GM18520 (cell line): ENCODE results near the gene RRP36.
"Not testable (repeated sequence)": the region's sequence is repeated elsewhere in the genome, so short reads cannot be mapped to it uniquely, and the experiment has no call there.

Experiments
- ATAC-seq: cut with Tn5 transposase; IDR thresholded peaks from one replicate; pipeline ENCODE4 v1.9.1; 2021; ENCODE audit not compliant: unreplicated experiment

RRP36 gene, protein sequence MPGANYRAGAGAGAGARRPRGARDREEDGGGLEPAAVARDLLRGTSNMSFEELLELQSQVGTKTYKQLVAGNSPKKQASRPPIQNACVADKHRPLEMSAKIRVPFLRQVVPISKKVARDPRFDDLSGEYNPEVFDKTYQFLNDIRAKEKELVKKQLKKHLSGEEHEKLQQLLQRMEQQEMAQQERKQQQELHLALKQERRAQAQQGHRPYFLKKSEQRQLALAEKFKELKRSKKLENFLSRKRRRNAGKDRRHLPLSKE

DNA sequence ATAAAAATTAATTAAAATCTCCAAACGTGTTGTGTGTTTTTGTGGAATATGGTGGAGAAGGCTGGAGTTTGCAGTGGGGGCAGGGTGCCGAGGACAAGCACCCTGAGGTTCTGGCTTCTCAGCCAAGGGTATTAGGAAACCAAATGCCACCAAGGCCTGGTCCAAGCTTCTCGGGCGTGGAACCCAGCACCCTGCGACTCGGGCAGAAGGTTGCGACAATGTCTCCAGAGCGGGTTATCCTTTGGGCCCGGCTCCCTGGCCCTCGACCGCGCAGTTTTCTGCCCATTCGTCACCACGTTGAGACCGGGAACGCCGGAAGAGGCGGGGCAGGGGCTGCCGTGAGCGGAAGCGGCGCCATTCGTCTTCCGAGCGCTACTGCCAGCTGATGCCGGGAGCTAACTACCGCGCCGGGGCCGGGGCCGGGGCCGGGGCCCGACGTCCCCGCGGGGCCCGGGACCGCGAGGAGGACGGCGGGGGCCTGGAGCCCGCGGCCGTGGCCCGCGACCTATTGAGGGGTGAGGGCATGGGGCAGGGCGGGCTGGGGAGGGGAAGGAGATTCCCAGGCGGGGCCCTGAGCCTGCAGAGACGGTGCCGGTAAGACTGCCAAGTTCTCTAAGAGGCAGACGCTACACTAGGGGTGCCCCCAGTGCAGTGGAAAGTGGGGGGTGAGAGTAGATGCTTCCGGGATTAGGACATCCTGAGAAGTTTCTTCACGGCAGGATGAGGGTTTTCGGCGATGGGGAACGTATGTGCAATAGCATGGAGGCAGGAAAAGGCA lies at the start of gene RRP36:
Gene RRP36, plus strand, starts transcription at position 354 of the 778 bp plus-strand sequence. Its CDS starts 32 bp downstream, at position 386.
- no peak for ATAC-seq

DNA sequence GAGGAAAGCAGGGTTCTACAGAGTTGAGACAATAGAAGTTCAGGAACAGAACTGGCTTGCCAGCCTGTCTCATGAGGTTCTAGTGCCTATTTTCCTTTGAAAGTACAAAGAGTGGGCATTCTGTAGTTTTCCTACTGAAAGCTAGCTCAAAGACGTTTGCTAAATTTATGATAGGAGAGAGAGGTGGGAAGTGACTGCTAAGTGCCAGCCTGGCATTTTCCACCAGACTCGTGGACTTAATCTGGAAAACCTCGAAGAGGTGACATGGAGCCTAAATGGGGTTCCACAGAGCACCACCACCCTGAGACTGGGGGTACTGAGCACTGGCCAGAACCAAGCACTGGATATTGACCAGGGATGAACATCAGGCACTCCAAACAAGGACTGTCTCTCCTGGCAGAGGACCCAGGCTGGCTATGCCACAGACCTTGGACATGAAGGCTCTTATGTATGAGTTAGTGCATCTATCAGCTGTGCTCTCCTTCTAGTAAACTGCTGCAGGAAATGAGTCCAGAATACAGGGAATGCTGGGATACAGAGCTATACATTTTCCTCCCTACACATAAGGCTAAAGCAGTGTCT lies 49.6 kb upstream of the RRP36 start:
- ATAC-seq = no peak

DNA sequence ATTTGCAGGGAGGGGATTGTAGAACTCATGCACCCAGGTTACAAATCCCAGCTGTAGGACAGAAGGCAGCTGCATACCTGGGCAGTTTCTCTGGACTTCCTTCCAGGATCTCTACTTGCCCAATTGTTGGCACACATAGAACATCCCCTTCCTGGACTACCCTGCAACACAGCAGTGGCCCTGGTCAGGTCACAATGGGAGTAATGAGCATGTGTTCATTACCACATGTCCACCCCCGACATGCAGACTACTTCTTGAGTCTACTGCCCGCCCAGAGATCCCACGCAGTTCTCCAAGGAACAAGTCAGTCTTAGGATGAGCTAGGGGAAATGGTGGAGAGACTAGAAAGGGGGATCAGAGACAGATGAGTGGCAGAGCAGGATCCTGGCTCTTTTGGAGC lies 47.5 kb upstream of the RRP36 start:
- no peak for ATAC-seq

DNA sequence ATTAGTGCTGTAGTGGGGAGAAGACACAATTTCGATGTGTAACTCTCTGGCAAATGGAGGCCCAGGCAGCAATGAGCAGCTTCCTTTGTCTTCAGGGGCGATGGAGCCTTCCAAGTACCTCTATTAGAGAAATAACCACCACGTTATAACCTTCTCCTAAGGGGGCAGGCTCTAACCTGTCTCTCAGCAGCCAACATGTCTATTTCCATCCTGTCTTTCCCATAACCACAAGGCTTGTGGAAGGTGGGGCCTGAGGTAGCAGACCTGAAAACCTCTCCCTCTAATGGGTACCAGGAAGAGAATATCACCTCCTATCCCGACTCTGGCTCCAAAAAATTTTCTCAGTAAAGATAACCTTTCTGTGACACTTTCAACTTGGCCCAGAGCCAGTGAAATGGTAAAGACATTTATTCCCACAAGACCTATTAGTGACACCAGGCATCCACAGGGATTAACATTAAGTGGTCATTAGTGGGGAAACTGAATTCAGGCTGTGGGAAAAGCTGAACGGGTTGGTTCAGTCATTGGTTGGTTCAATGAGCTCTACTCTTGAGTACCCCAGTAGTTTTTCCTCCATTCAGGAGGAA lies 46.4 kb upstream of the RRP36 start:
- no peak for ATAC-seq

DNA sequence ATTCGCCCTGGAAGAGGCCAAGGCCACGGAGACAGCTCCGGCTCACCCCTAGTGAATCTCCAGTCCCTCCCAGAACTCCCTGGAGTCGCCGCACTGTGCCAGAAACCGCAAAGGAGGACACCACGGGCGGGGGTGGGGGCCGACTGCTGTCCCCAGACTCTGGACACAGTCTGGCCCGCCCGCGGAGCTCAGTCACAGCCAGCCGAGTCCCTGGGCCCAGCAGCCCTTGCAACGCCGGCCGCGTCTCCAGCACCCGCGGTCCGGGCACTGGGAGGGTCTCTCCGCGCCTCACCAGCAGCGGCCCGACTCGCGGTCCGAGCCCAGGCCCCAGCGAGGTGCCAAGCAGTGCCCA lies 43.0 kb upstream of the RRP36 start:
- ATAC-seq = no peak

DNA sequence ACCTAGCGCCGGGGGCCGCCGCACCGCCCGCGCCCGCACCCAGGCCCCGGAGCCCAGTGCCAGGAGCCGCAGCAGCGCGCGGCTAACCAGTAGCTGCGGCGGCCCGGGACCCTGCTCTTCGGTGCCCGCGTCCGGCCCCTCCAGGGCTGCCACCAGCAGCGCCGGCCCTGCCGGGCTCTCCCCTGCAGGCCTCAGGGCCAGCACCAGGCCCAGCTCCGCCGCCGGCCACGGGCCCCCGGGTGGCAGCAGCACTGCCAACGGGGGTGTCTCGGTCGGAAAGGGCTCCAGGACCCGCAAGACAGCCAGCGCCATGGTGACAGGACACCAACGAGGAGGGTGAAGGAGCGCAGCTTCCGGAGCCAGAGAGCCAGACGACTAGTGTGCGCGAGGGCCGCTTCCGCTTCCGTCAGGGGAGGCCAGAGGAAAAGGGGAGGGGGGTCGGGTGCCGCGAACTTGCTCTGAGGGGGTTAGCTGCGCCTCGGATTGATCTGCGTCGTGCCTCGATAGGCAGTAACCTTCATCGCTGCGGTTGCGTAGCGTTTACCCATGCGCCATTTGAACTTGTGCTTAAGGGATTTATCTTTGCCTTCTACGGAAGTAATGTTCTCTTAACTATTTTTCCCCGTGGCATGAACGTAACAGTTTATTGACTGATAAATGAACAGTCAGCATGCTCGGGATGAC lies 42.4 kb upstream of the RRP36 start, which contains the start of gene PEX6:
Gene PEX6, minus strand, starts transcription at position 343 of the 684 bp plus-strand sequence. Its CDS starts 31 bp downstream, at position 312.
- ATAC-seq = peak; percentile 69

DNA sequence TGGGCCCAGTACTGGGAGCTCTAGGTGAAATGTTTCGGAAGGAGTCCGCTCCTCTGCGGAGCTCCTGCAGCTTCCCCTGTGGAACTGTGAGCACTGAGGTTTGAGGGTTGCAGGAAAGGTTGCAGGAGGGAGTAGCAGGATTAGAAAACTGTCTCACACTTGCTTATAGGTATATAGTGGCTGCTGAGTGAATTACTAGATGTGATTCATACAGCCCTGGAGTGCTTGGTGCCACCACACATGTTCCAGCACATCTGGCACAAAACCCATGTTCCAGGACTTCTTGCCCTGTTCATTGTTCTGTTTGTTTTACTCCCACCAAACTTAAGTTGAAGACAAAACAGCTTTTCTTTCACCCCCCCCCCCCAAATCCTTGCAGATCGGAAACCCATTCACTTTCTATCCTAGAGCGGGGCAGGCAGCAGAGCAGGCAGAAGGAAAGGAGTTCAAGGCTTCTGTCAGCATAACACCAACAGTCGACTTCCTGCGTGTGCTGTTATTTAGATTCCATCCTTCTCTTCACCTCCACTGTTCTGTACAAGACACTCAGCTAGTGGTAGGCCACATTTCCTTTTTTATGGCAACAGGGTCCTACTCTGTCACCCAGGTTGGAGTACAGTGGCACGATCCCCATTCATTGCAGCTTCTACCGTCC lies 41.8 kb upstream of the RRP36 start:
- no peak for ATAC-seq

DNA sequence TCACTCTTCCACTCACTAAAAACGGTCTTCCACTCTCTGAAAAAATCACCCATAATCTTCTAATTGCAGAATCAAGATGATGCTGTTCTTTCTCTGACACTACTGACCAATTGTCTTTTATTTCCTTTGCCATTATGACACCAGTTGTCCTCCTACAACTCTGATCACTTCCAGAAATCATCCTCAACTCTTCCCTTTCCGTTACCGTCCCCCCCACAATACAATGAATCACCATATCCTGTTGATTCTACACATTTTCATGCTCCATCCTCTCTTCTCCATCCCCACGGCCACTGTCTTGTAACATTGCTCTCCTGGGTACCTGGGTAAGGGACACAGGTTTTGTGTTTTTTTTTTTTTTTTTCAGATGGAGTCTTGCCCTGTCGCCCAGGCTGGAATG lies 39.6 kb upstream of the RRP36 start:
- no peak for ATAC-seq

DNA sequence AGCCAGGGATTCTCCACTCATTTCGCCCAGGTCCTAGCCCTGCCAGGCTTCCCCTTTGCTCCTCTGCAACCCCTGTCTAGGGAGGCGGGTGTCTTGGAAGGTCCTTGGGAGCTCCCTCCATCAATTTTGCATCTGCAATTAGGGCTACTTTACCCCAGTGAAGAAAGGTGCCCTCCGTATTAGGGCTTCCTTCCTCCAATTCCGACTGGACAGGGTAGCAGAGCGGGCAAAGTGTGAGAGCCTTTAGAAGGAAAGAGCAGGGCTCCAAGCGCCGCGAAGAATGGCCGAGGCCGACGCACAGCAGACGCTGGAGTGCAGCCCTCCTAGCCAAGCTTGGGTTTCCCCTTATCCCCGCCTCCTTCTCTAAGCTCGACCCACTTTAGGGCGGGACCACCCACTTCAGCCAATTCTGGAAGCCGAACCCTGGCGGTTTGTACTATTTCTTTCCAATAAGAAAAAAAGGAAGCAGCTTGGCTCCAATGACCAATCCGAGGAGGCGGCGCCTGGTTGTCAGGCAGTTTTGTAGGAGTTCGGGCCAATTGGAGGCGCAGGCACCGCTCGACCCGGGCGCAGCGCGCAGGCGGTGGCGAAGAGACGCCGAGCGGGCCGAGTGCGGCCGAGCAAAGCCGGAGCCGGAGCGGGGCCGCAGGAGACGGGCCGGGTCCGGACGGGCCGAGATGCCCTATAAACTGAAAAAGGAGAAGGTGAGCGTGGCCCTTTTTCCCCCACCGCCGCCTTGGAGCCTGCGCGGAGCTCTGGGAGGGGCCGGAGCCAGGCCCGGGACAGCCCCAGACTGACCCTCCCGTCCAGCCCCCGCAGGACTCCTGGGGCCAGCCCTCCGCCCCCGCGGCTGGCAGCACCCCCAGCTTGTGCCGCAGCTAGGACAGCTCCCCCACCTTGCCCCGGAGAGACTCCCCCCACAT lies 37.2 kb upstream of the RRP36 start, which contains the start of gene PPP2R5D:
Gene PPP2R5D, plus strand, starts transcription at position 570 of the 923 bp plus-strand sequence. Its CDS starts 108 bp downstream, at position 678.
- peak; percentile 93 for ATAC-seq

DNA sequence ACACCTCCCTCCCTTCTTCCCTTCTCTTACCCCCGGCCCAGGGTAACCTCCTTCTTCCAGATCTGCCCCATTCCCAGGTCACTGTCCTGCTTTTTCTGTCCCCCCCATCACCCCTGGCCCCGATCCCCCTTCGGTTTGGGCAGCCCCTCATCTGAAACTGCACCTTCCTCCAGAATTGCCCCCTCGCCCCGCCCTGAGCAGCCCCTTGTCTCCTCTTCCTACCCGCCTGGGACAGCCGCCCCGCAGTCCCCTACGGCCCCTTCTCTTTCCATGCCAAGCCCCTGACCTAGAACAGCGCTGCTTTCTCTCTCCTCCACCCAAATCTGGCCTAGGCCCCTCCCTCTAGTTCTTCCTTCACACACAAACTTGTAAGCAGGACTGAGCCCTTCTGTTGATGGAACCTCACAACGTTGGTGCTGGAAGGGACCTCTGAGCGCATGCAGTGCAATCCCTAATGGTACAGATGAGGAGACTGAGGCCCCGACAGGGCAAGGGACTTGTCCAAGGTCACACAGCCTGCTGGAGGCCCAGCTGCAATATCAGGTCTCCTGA lies 36.4 kb upstream of the RRP36 start:
- no peak for ATAC-seq

DNA sequence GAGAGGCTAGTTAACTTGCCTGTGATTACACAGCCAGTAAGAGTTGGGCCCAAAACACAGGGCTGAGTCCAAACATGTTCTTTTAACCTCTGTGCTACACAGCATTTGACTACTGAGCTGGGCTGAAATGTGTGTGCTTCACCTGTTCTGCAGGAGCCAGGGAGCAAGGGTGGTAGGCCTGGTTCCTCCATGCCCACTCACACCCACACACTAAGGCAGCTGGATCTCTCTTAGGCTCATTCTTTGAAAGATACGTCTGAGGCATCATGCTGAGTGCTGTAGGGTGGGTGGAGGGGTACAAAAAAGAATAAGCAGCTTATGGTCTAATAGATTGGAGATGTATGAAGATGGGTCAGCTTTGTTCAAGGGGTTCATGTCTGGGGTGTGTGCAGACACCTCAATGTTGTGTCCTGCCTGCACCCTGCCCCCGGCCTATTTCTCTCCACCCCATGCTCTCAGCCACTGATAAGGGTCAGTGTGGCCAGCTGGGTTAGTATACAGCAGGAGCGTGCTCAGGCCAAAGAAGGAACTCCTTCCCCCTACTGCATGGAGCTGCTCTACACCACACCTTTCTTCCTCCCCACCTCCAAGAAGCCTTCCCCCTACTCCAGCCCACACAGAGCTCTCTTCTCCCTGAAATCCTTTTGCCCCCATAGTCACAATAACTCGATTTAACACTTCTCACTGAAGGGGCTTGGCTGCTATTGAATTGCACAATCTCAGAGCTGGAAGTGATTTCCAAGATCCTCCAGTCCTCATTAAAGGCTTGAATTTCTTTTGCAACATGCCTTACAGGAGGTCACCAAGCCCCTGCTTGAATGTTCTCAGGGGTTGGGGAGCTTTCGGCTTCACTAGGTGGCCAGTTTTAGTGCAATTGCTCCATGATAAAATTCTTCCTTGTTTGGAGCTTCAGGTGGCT lies 33.6 kb upstream of the RRP36 start:
- no peak for ATAC-seq

DNA sequence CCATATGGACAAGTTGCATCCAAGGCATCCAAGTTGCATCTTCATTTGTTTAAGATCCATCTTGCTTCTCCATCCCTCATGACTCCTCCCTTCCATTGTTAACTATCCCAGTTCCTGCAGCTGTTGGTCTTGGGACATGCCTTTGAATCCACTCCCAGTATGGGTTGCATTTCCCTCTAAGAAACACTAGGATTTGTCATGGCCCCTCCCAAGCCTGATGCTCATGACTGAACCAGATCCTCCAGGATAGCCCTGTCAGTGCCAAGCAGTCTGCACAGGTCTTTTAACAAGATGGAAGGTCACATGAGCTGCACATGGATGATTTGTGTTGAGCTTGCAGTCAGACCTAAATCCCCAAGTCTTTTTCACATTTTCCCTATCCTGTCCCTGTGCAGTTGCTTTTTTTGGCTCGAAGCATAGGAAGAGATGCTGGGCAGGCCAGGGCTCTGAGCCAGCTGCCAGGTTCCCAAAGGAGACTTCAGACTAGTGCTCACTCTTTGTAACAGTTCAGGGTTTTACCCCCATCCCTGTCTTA lies 32.9 kb upstream of the RRP36 start:
- no peak for ATAC-seq

DNA sequence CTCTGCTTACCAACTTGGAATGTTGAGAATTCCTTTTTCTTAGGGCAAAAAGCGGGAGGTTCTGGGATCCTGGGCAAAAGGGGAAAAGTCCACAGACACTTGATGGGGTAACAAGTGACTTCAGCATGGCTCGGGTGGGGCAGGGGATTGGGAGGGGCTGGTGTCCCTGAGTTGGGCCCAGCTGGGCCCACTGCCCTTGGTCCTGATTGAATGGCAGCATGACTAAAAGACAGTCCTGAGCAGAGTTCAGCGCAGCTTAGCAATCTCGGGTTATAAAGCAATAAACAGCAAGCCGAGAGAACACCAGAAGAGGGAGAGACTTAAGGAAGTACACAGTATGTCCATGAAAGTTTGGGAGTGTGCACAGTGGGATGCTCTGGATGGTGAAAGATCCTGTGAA lies 31.5 kb upstream of the RRP36 start:
- ATAC-seq = no peak

DNA sequence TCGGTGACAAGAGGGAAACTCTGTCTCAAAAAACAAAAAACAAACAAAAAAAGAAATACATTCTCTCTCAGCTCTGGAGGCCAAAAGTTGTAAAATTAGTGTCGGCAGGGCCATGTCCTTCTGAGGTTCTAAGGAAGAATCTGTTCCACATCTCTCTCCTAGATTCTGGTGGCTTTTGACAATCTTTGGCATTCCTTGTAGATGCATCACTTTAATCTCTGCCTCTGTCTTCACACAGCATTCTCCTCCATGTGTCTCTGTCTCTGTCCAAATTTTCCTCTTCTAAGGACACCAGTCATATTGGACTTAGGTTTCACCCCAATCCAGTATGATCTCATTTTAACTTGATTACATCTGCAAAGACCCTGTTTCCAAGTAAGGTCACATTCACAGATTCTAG lies 28.0 kb upstream of the RRP36 start:
- ATAC-seq = no peak

DNA sequence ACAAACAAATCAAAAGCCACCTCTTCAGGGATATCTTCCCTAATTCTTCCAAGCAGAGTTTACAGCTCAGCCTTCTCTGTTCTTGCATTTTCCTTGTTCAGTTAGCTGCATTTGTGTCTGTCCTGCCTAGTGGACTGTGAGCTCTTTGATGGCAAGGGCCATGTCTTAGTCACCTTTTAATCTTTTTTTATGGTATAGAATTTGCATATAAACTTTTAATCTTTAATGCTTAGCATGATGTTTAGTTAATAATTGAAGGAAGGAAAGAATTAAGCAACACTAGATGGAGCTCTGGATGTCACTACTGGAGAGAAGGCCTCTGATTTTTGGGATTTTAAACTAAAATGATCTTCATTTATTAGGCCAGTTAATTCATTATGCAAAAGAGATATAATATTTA lies 24.9 kb upstream of the RRP36 start:
- no peak for ATAC-seq

DNA sequence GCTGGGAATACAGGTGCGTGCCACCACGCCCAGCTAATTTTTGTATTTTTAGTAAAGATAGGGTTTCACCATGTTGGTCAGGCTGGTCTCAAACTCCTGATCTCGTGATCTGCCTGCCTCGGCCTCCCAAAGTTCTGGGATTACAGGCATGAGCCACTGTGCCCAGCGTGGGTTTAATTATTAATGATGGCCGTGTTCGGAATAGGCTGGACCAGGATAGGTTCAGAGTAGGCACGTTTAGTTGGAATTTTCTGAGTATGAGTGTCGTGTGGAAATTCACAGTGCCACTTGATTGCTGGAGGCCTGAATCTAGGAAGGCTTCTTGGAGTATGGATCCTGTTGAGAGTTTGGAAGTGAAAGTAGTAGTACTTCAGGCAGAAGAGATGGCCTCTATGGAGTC lies 23.2 kb upstream of the RRP36 start:
- not testable (repeated sequence) for ATAC-seq

DNA sequence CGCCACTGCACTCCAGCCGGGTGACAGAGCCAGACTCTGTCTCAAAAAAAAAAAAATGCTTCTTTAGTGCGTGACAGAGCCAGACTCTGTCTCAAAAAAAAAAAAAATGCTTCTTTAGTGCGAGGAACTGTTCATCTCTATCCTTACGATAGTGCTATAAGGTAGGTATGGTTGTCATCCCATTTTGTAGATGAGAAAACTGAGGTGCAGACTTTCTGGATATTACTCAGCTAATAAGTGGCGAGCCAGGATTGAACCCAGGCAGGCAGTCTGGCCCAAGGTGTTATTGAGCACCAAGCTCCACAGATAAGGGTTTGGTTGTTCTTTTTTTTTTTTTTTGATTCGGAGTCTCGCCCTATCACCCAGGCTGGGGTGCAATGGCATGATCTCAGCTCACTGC lies 19.6 kb upstream of the RRP36 start:
- no peak for ATAC-seq

DNA sequence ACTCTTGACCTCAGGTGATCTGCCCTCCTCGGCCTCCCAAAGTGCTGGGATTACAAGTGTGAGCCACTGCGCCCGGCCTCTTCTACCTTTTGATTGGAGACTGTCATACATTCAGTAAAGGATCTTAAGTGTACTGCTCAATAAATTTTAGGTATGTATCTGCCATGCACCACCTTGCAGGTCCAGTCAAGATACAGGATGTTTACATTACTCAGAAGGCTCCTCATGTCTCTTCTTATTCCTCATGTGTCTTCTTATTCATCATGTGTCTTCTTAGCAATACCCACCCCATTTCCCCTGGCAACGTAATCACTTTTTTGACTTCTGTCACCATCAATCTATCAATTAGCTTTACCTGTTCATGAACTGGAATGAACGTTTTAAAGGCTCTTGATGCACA lies 15.6 kb upstream of the RRP36 start:
- no peak for ATAC-seq
